Measurements from ENCODE around the gene P2RX3.

The P2RX3 gene

DNA sequence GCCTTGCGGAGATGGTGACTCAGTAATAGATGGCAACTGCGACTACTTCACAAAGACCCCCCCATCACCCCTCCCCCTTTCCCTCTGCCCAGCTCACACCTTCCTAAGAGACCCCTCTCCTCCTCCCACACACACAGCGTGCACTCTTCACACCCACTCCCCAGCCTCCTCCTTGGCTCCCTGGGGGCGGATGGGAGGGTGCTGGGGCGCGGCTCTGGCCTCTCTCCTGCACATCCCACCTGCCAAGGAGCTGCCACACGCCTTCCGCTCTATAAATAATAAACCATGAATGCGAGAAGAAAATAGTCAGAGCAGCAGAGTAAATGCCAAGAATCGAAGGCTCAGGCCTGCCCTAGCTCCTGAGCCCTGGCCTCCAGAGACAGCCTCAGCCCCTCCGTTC is 4.5 kb downstream of the P2RX3 start:
- TF ChIP-seq CTCF (IDR thresholded peaks at IDR 0.05; ENCODE audit: control insufficient read depth, extremely low read depth, insufficient read depth): no peak
- H3K4me3 ChIP-seq (ENCODE audit: low read depth, low read length): no peak overlapping the region
- DNase-seq (ENCODE audit: low read depth): no peak

- TF ChIP-seq CTCF (IDR thresholded peaks at IDR 0.05; ENCODE audit: control insufficient read depth, extremely low read depth, insufficient read depth): no peak
- no peak overlapping the region for H3K4me3 ChIP-seq (ENCODE audit: low read depth, low read length)
- no peak for DNase-seq (ENCODE audit: low read depth)
Observed at GRCh38 chr11:57343825-57344224, 5.7 kb downstream of the P2RX3 start.

- no peak for TF ChIP-seq CTCF (IDR thresholded peaks at IDR 0.05; ENCODE audit: control insufficient read depth, extremely low read depth, insufficient read depth)
- no peak overlapping the region for H3K4me3 ChIP-seq (ENCODE audit: low read depth, low read length)
- no peak for DNase-seq (ENCODE audit: low read depth)
Observed at GRCh38 chr11:57344826-57345225, 6.7 kb downstream of the P2RX3 start.

GRCh38 chr11:57345555-57346211 is 7.5 kb downstream of the P2RX3 start:
- peak; percentile 54 for DNase-seq (ENCODE audit: low read depth)

GRCh38 chr11:57347336-57347735 is 9.2 kb downstream of the P2RX3 start:
- no peak for TF ChIP-seq CTCF (IDR thresholded peaks at IDR 0.05; ENCODE audit: control insufficient read depth, extremely low read depth, insufficient read depth)
- no peak for DNase-seq (ENCODE audit: low read depth)
- no peak overlapping the region for H3K4me3 ChIP-seq (ENCODE audit: low read depth, low read length)

More at GRCh38 chr11:57345555-57346211, 7.5 kb downstream of the P2RX3 start:
- TF ChIP-seq CTCF (IDR thresholded peaks at IDR 0.05; ENCODE audit: control insufficient read depth, extremely low read depth, insufficient read depth): peak; percentile 75
- H3K4me3 ChIP-seq (ENCODE audit: low read depth, low read length): no peak overlapping the region

DNA sequence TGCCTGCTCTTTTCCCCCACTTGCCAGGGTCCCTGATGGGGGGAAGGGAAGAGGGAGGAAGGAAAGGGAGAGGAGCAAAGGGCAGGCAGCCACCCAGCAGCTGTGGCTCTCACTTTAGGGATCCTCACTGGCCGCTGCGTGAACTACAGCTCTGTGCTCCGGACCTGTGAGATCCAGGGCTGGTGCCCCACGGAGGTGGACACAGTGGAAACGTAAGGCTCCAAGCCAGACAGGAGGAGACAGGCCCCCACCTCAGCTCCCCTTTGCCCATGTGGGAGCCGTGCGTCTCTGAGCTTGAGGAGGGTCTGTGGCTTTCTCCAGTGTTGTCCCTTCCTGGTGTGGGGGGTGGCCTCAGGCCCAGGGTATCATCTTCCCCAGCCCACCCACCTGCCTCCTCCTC is 9.9 kb downstream of the P2RX3 start:
- no peak for DNase-seq (ENCODE audit: low read depth)
- no peak overlapping the region for H3K4me3 ChIP-seq (ENCODE audit: low read depth, low read length)
- no peak for TF ChIP-seq CTCF (IDR thresholded peaks at IDR 0.05; ENCODE audit: control insufficient read depth, extremely low read depth, insufficient read depth)

Data from LNCaP clone FGC (cell line).